ENCODE results near the gene TIMM22. TPM values are rescaled to one million over a fixed set of nuclear protein-coding genes. Genes with fewer than 3 reads are reported as not detected.

The TIMM22 gene
- total RNA-seq, 1 experiment from 2014 or later, result 11.6 TPM

- ChIA-PET POLR2A (ENCODE audit: unreplicated experiment) (no interaction called here), CTCF (no interaction called here)
- no peak overlapping the region for H2AFZ ChIP-seq
- H3K27me3 ChIP-seq (ENCODE audit: insufficient read depth, low read depth), result no peaks in the 10 kb centered on the region
- H3K9me3 ChIP-seq (ENCODE audit: insufficient read depth, low read depth), result no peaks in the 10 kb centered on the region
- peaks cover 10% of the 10 kb centered on the region for H3K79me2 ChIP-seq (ENCODE audit: low read depth)
- intact Hi-C loops (cut with micrococcal nuclease; ENCODE audit: unreplicated experiment), result no loop called here
- DNase-seq, result no peak
- no peak overlapping the region for H3K4me2 ChIP-seq
- peaks cover 47% of the 10 kb centered on the region for H4K20me1 ChIP-seq (ENCODE audit: insufficient read depth)
- H3K36me3 ChIP-seq (ENCODE audit: low read depth), result peaks cover 23% of the 10 kb centered on the region; the same call in 1 of the 2 replicates
- no TSS peak for BruUV-seq (replicated peaks)
- H3K4me1 ChIP-seq (replicated peaks; ENCODE audit: insufficient read depth), result peaks cover 11% of the 10 kb centered on the region
- H3K4me3 ChIP-seq, result no peak overlapping the region
- TF ChIP-seq EZH2 (IDR thresholded peaks at IDR 0.05; ENCODE audit: low read depth) (no peak), CTCF (conservative IDR thresholded peaks at IDR 0.05) (no peak)
- peaks cover 31% of the 10 kb centered on the region for H3F3A ChIP-seq (ENCODE audit: insufficient read depth, low read depth)
- no peaks in the 10 kb centered on the region for H3K9me2 ChIP-seq (ENCODE audit: insufficient read depth)
- H3K27ac ChIP-seq, result no peak overlapping the region
Measured at GRCh38 chr17:1002771-1003555, 6.0 kb downstream of the TIMM22 start.

- peaks cover 4% of the 10 kb centered on the region for H3K79me2 ChIP-seq (ENCODE audit: low read depth)
- H2AFZ ChIP-seq, result no peak overlapping the region
- no peak overlapping the region for H3K27ac ChIP-seq
- peaks cover 4% of the 10 kb centered on the region for H3K4me1 ChIP-seq (replicated peaks; ENCODE audit: insufficient read depth)
- H3K9me3 ChIP-seq (ENCODE audit: insufficient read depth, low read depth), result no peaks in the 10 kb centered on the region
- POLR2A ChIA-PET (ENCODE audit: unreplicated experiment), result no interaction called here
- TSS peak; percentile 5 for BruUV-seq (replicated peaks)
- peaks cover 23% of the 10 kb centered on the region; the same call in 1 of the 2 replicates for H3K36me3 ChIP-seq (ENCODE audit: low read depth)
- H3K27me3 ChIP-seq (ENCODE audit: insufficient read depth, low read depth), result no peaks in the 10 kb centered on the region
- no peak overlapping the region for H3K4me2 ChIP-seq
- peaks cover 41% of the 10 kb centered on the region for H4K20me1 ChIP-seq (ENCODE audit: insufficient read depth)
- no peak overlapping the region for H3K4me3 ChIP-seq
- CTCF ChIA-PET, result no interaction called here
- H3K9me2 ChIP-seq (ENCODE audit: insufficient read depth), result no peaks in the 10 kb centered on the region
- TF ChIP-seq CTCF (conservative IDR thresholded peaks at IDR 0.05) (no peak), EZH2 (IDR thresholded peaks at IDR 0.05; ENCODE audit: low read depth) (no peak)
- intact Hi-C loops (cut with micrococcal nuclease; ENCODE audit: unreplicated experiment), result no loop called here
- no peak for DNase-seq
- H3F3A ChIP-seq (ENCODE audit: insufficient read depth, low read depth), result peaks cover 29% of the 10 kb centered on the region
Measured at GRCh38 chr17:1003633-1003971, 6.7 kb downstream of the TIMM22 start.

- Histone ChIP-seq H3F3A (ENCODE audit: insufficient read depth, low read depth) (peaks cover 25% of the 10 kb centered on the region), H3K4me2 (no peak overlapping the region), H3K27me3 (ENCODE audit: insufficient read depth, low read depth) (no peaks in the 10 kb centered on the region), H3K9me3 (ENCODE audit: insufficient read depth, low read depth) (no peaks in the 10 kb centered on the region), H2AFZ (no peak overlapping the region), H4K20me1 (ENCODE audit: insufficient read depth) (peaks cover 37% of the 10 kb centered on the region), H3K36me3 (ENCODE audit: low read depth) (peaks cover 23% of the 10 kb centered on the region; the same call in 1 of the 2 replicates), H3K4me3 (no peak overlapping the region), H3K27ac (no peak overlapping the region), H3K79me2 (ENCODE audit: low read depth) (no peaks in the 10 kb centered on the region; the same call in 1 of the 2 replicates), H3K9me2 (ENCODE audit: insufficient read depth) (no peaks in the 10 kb centered on the region), H3K4me1 (replicated peaks; ENCODE audit: insufficient read depth) (no peaks in the 10 kb centered on the region)
- intact Hi-C loops (cut with micrococcal nuclease; ENCODE audit: unreplicated experiment), result no loop called here
- ChIA-PET POLR2A (ENCODE audit: unreplicated experiment) (no interaction called here), CTCF (no interaction called here)
- no peak for DNase-seq
- BruUV-seq (replicated peaks), result no TSS peak
- no peak for TF ChIP-seq EZH2 (IDR thresholded peaks at IDR 0.05; ENCODE audit: low read depth)
- TF ChIP-seq CTCF (conservative IDR thresholded peaks at IDR 0.05), result no peak
Measured at GRCh38 chr17:1003972-1004768, 7.2 kb downstream of the TIMM22 start.

All from PC-9 (cell line).